Measurements from ENCODE around the gene FGGY.

FGGY gene

DNA sequence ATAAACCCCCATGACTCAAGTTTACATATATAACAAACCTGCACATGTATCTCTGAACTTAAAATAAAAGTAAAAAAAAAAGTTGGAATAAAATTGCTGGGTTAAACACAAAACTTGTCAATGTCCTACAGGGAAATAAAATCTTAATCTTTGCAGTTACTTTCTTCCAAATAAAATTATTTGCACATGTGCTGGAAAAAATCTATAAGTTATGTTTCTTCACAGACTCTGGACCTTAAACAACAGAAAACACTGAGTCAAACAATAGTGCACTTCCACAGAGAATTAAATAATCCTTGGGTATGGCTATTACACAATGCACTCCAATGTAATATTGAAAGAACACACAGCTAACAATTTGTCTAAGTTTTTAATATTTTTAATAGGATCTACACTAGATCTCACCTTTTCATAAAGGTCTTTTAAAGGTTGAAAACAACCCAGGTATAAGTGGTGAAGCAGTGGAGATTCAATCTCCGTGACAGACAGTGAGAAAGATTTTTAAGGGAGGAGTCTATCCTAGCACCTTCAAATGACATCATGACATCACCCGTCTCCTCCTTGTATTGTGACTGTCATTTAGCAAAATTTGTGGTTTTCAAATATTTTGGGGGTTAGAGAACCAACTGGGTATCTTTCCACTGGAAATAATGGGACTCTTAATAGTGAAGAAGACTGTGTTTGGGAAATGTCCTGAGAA is 25.2 kb upstream of the FGGY start:
- no peak for TF ChIP-seq ZNF274 (IDR thresholded peaks at IDR 0.05; ENCODE audit: low read depth, low read length)
- no peak for TF ChIP-seq YY1 (IDR thresholded peaks at IDR 0.05; ENCODE audit: insufficient read depth, insufficient read length)
- TF ChIP-seq SUZ12 (IDR thresholded peaks at IDR 0.05; ENCODE audit: extremely low read depth, insufficient read depth, insufficient read length) = no peak
- Histone ChIP-seq H3K4me1 (ENCODE audit: insufficient read depth, insufficient read length) (no peaks in the 10 kb centered on the region), H3K4me3 (ENCODE audit: insufficient read length, low read depth) (no peak overlapping the region), H3K9me3 (ENCODE audit: insufficient read depth, low read length) (peaks cover 6% of the 10 kb centered on the region; the same call in 1 of the 2 replicates), H3K36me3 (ENCODE audit: insufficient read depth, insufficient read length, low read length) (no peaks in the 10 kb centered on the region), H3K9ac (ENCODE audit: insufficient read length, low read depth) (no peak overlapping the region), H3K27me3 (ENCODE audit: insufficient read depth, insufficient read length) (no peaks in the 10 kb centered on the region)
- DNase-seq (ENCODE audit: low read depth, low spot score) = no peak

DNA sequence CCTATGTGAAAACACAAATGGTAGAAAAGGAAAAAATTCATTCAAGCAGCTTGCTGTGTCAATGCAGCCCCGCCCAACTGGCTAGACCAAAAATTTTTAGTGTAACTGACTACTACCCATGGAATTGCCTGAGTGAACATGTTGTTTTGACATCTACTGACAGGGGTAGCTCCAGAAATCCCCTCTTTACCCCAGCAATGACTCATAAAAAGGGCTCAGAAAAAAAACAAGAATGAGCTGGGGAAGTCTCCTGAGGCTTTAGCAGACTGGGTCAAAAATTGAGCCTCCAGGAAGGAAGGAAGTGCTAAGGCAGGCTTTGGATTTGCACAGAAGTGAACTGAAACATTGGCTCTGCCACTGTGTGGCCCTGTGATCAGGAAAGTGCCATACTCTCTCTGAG is 24.4 kb upstream of the FGGY start:
- no peaks in the 10 kb centered on the region for H3K4me1 ChIP-seq (ENCODE audit: insufficient read depth, insufficient read length)
- DNase-seq (ENCODE audit: low read depth, low spot score) = no peak

DNA sequence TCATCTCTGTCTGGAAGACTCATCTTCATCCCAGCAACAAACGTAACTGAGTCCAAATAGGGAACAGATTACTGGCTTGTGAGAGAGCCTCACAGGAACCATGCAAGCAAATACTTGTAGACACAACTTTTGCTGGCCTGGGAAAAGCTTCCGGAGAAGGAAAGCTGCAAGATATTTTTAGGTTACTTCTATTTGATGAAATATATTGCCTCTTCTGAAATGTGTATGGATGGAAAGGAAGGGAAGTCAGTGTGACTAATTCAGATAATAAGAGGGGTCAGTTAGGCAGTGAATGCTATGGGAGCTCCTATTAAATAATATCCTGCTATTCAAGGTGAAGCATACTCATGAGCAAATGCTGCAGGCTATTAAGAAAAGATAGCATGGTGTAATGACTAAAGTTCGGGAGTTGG is 20.4 kb upstream of the FGGY start:
- H3K4me3 ChIP-seq (ENCODE audit: insufficient read length, low read depth) = no peak overlapping the region
- H3K4me1 ChIP-seq (ENCODE audit: insufficient read depth, insufficient read length) = no peaks in the 10 kb centered on the region
- TF ChIP-seq ZNF274 (IDR thresholded peaks at IDR 0.05; ENCODE audit: low read depth, low read length) (no peak), YY1 (IDR thresholded peaks at IDR 0.05; ENCODE audit: insufficient read depth, insufficient read length) (no peak), SUZ12 (IDR thresholded peaks at IDR 0.05; ENCODE audit: extremely low read depth, insufficient read depth, insufficient read length) (no peak)
- H3K36me3 ChIP-seq (ENCODE audit: insufficient read depth, insufficient read length, low read length) = no peaks in the 10 kb centered on the region
- H3K27me3 ChIP-seq (ENCODE audit: insufficient read depth, insufficient read length) = no peaks in the 10 kb centered on the region
- H3K9me3 ChIP-seq (ENCODE audit: insufficient read depth, low read length) = no peaks in the 10 kb centered on the region
- no peak for DNase-seq (ENCODE audit: low read depth, low spot score)
- H3K9ac ChIP-seq (ENCODE audit: insufficient read length, low read depth) = no peak overlapping the region

More for the DNA sequence above, 24.4 kb upstream of the FGGY start:
- H3K36me3 ChIP-seq (ENCODE audit: insufficient read depth, insufficient read length, low read length) = no peaks in the 10 kb centered on the region
- no peak overlapping the region for H3K9ac ChIP-seq (ENCODE audit: insufficient read length, low read depth)
- H3K27me3 ChIP-seq (ENCODE audit: insufficient read depth, insufficient read length) = no peaks in the 10 kb centered on the region
- H3K9me3 ChIP-seq (ENCODE audit: insufficient read depth, low read length) = peaks cover 6% of the 10 kb centered on the region; the same call in 1 of the 2 replicates
- TF ChIP-seq SUZ12 (IDR thresholded peaks at IDR 0.05; ENCODE audit: extremely low read depth, insufficient read depth, insufficient read length) = no peak
- H3K4me3 ChIP-seq (ENCODE audit: insufficient read length, low read depth) = no peak overlapping the region

DNA sequence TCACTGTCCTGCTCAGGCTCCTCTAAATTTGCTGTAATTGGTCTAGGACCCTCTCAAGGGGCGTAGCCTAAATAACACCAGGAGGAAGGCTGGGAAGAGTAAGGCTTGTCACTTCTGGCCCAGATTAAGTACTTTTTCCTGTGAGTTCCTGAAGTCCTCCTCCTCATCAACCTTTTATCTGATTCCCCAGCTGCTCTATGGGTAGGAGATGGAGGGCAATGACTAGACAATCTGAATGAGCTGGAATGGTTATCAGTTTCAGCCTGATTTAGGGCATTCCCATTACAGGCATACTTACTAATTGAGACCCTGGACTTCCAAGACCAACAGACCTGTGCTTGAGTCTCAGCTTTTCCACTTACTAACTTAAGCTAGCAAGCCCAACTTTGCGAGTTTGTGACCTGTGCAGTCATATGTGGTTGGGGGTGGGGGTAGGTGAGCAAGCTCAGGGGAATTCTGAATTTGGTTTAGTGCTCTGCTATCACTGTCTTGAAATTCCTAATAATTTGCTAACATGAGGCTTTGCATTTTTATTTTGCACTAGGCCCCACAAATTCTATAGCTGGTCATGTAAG is 18.0 kb upstream of the FGGY start:
- Histone ChIP-seq H3K36me3 (ENCODE audit: insufficient read depth, insufficient read length, low read length) (no peaks in the 10 kb centered on the region), H3K4me1 (ENCODE audit: insufficient read depth, insufficient read length) (peaks cover 4% of the 10 kb centered on the region), H3K27me3 (ENCODE audit: insufficient read depth, insufficient read length) (no peaks in the 10 kb centered on the region), H3K9me3 (ENCODE audit: insufficient read depth, low read length) (no peaks in the 10 kb centered on the region), H3K4me3 (ENCODE audit: insufficient read length, low read depth) (no peak overlapping the region), H3K9ac (ENCODE audit: insufficient read length, low read depth) (no peak overlapping the region)
- DNase-seq (ENCODE audit: low read depth, low spot score) = no peak
- no peak for TF ChIP-seq ZNF274 (IDR thresholded peaks at IDR 0.05; ENCODE audit: low read depth, low read length)
- TF ChIP-seq YY1 (IDR thresholded peaks at IDR 0.05; ENCODE audit: insufficient read depth, insufficient read length) = no peak
- TF ChIP-seq SUZ12 (IDR thresholded peaks at IDR 0.05; ENCODE audit: extremely low read depth, insufficient read depth, insufficient read length) = no peak

DNA sequence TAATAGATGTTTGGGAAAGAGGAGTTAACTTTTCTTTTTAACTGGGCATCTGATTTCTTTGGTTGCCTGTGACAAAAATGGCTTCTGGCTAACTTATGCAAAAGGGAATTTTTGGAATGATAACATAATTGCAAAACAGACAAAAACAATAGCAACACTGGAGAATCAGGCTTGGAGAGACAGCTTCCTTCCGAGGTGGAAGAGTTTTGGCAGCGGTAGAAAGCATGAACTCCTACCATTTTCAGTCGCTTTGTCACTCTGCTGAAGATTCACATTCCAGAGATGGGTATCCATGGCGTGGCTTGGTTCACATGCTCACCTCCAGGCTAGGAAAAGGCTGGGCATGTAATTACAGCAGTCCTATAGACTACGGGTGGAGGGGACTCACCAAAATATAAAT is 17.2 kb upstream of the FGGY start:
- Histone ChIP-seq H3K9me3 (ENCODE audit: insufficient read depth, low read length) (no peaks in the 10 kb centered on the region), H3K4me1 (ENCODE audit: insufficient read depth, insufficient read length) (peaks cover 4% of the 10 kb centered on the region), H3K36me3 (ENCODE audit: insufficient read depth, insufficient read length, low read length) (no peaks in the 10 kb centered on the region), H3K27me3 (ENCODE audit: insufficient read depth, insufficient read length) (no peaks in the 10 kb centered on the region), H3K9ac (ENCODE audit: insufficient read length, low read depth) (no peak overlapping the region), H3K4me3 (ENCODE audit: insufficient read length, low read depth) (no peak overlapping the region)
- DNase-seq (ENCODE audit: low read depth, low spot score) = no peak
- TF ChIP-seq ZNF274 (IDR thresholded peaks at IDR 0.05; ENCODE audit: low read depth, low read length) = no peak
- no peak for TF ChIP-seq SUZ12 (IDR thresholded peaks at IDR 0.05; ENCODE audit: extremely low read depth, insufficient read depth, insufficient read length)
- no peak for TF ChIP-seq YY1 (IDR thresholded peaks at IDR 0.05; ENCODE audit: insufficient read depth, insufficient read length)

DNA sequence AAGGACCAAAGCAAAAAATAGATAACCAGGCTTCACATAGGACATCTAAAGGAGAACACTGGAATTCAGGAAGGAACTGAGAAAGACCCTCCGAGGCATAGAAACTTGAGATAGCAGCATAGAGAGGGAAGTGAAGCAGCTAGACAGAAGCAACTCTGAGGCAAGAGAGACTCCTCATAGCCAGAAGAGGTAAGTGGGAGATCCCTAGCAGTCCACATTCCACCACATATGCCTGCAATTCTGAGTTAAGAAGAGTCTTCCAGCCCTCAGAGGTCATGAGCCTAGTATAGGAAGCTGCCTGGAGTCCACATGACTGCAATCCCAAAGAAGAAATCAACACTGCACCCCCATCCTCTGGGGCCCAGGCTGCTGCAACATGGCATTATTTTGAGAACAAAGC is 13.9 kb upstream of the FGGY start:
- no peak overlapping the region for H3K9ac ChIP-seq (ENCODE audit: insufficient read length, low read depth)
- peaks cover 4% of the 10 kb centered on the region for H3K4me1 ChIP-seq (ENCODE audit: insufficient read depth, insufficient read length)
- H3K27me3 ChIP-seq (ENCODE audit: insufficient read depth, insufficient read length) = no peaks in the 10 kb centered on the region
- H3K36me3 ChIP-seq (ENCODE audit: insufficient read depth, insufficient read length, low read length) = no peaks in the 10 kb centered on the region
- no peak for DNase-seq (ENCODE audit: low read depth, low spot score)
- no peak for TF ChIP-seq YY1 (IDR thresholded peaks at IDR 0.05; ENCODE audit: insufficient read depth, insufficient read length)
- no peak for TF ChIP-seq SUZ12 (IDR thresholded peaks at IDR 0.05; ENCODE audit: extremely low read depth, insufficient read depth, insufficient read length)
- no peak for TF ChIP-seq ZNF274 (IDR thresholded peaks at IDR 0.05; ENCODE audit: low read depth, low read length)
- H3K9me3 ChIP-seq (ENCODE audit: insufficient read depth, low read length) = no peaks in the 10 kb centered on the region
- H3K4me3 ChIP-seq (ENCODE audit: insufficient read length, low read depth) = no peak overlapping the region

DNA sequence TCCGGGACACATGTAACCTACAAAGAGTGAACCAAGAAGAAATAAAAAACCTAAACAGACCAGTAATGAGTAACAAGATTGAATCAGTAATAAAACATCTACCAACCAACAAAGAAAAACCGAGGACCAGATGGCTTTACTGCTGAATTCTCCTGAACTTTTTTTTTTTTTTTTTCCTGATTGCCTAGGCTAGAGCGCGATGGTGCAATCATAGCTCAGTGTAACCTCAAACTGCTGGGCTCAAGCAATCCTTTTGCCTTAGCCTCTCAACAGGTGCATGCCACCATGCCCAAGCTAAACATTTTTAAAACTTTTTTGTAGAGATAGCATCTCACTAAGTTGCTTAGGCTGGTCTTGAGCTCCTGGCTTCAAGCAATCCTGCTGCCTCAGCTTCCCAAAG is 11.2 kb upstream of the FGGY start:
- Histone ChIP-seq H3K9ac (ENCODE audit: insufficient read length, low read depth) (no peak overlapping the region), H3K9me3 (ENCODE audit: insufficient read depth, low read length) (no peaks in the 10 kb centered on the region), H3K4me3 (ENCODE audit: insufficient read length, low read depth) (no peak overlapping the region), H3K27me3 (ENCODE audit: insufficient read depth, insufficient read length) (no peaks in the 10 kb centered on the region), H3K36me3 (ENCODE audit: insufficient read depth, insufficient read length, low read length) (no peaks in the 10 kb centered on the region), H3K4me1 (ENCODE audit: insufficient read depth, insufficient read length) (peaks cover 4% of the 10 kb centered on the region)
- TF ChIP-seq SUZ12 (IDR thresholded peaks at IDR 0.05; ENCODE audit: extremely low read depth, insufficient read depth, insufficient read length) (no peak), YY1 (IDR thresholded peaks at IDR 0.05; ENCODE audit: insufficient read depth, insufficient read length) (no peak), ZNF274 (IDR thresholded peaks at IDR 0.05; ENCODE audit: low read depth, low read length) (no peak)
- no peak for DNase-seq (ENCODE audit: low read depth, low spot score)

All from NT2/D1 (cell line).